Skin of body (tissue), 2 donors: Measurements from ENCODE around the gene TBC1D10B. TPM values are rescaled to one million over a fixed set of nuclear protein-coding genes. Genes with fewer than 3 reads are reported as not detected.
"Not testable (repeated sequence)": the region's sequence is repeated elsewhere in the genome, so short reads cannot be mapped to it uniquely, and the experiment has no call there.

Experiments
- DNase-seq: peaks from one replicate; lab custom pipeline; 2025; lab: John Stamatoyannopoulos, UW
- total RNA-seq: library from RNA; depleted of rRNA; stranded (reverse); fragments of >200 nt; gene quantifications from one replicate; pipeline ENCODE4 v1.2.3, GENCODE V29; 2014

Gene TBC1D10B
- total RNA-seq, 1 donor from 2014 or later, result 24.7 TPM

GRCh38 chr16:30356401-30357084 is 13.8 kb downstream of the TBC1D10B start:
- DNase-seq, result no peak

- no peak for DNase-seq
Measured at GRCh38 chr16:30355954-30356308, 14.4 kb downstream of the TBC1D10B start.

- DNase-seq, result peak; percentile 98
Measured at GRCh38 chr16:30355144-30355953, 14.9 kb downstream of the TBC1D10B start, which contains the start of gene CD2BP2. Gene CD2BP2, minus strand, starts transcription at chr16:30355308. Its CDS starts 627 bp downstream, at chr16:30354681.

GRCh38 chr16:30354423-30355143 is 15.7 kb downstream of the TBC1D10B start:
- no peak for DNase-seq

GRCh38 chr16:30353438-30354129 is 16.7 kb downstream of the TBC1D10B start:
- no peak for DNase-seq

- DNase-seq, result no peak
Measured at GRCh38 chr16:30352488-30353401, 17.5 kb downstream of the TBC1D10B start.

GRCh38 chr16:30351586-30352419 is 18.5 kb downstream of the TBC1D10B start:
- DNase-seq, result no peak

- DNase-seq, result no peak
Measured at GRCh38 chr16:30351001-30351441, 19.3 kb downstream of the TBC1D10B start.

- no peak for DNase-seq
Measured at GRCh38 chr16:30350134-30350871, 20.0 kb downstream of the TBC1D10B start.

GRCh38 chr16:30349675-30350074 is 20.6 kb downstream of the TBC1D10B start:
- no peak for DNase-seq

- no peak for DNase-seq
Measured at GRCh38 chr16:30348929-30349328, 21.4 kb downstream of the TBC1D10B start.

- DNase-seq, result no peak
Measured at GRCh38 chr16:30348113-30348512, 22.2 kb downstream of the TBC1D10B start.

- no peak for DNase-seq
Measured at GRCh38 chr16:30346286-30346685, 24.0 kb downstream of the TBC1D10B start.

- not testable (repeated sequence) for DNase-seq
Measured at GRCh38 chr16:30343491-30343820, 26.8 kb downstream of the TBC1D10B start.

GRCh38 chr16:30342751-30343490 is 27.4 kb downstream of the TBC1D10B start:
- no peak for DNase-seq

GRCh38 chr16:30341971-30342370 is 28.3 kb downstream of the TBC1D10B start:
- DNase-seq, result not testable (repeated sequence)

GRCh38 chr16:30340621-30341020 is 29.7 kb downstream of the TBC1D10B start:
- no peak for DNase-seq

GRCh38 chr16:30338715-30339114 is 31.6 kb downstream of the TBC1D10B start:
- not testable (repeated sequence) for DNase-seq
